Right atrium auricular region (tissue), 2 donors: ENCODE results near the gene PTPRN2. TPM values are rescaled to one million over a fixed set of nuclear protein-coding genes. Genes with fewer than 3 reads are reported as not detected.

Source experiments
- DNase-seq: peaks from one replicate; pipeline ENCODE4 v3.0.0-alpha.2; 2019; ENCODE audit warnings: low spot score
- H3K27ac ChIP-seq, 2 donors: fragments of 200-600 bp; sonication (generic); 1 replicate in 1 of 2; 2 replicates in 1 of 2; pipeline ENCODE4 v1.5.1; 2016 to 2019
- H3K27me3 ChIP-seq, 2 donors: fragments of 200-600 bp; sonication (generic); one replicate each; pipeline versions ENCODE4 v1.5.1 to v1.6.0; 2017 to 2019
- H3K36me3 ChIP-seq: fragments of 200-600 bp; sonication (generic); one replicate; pipeline ENCODE4 v1.5.1; 2016
- H3K4me1 ChIP-seq, 2 donors: fragments of 200-600 bp; sonication (generic); one replicate each; pipeline versions ENCODE4 v1.5.1 to v1.6.0; 2017 to 2019
- H3K4me3 ChIP-seq, 2 donors: fragments of 200-600 bp; sonication (generic); 1 replicate in 1 of 2; 2 replicates in 1 of 2; pipeline ENCODE4 v1.5.1; 2017 to 2019; ENCODE audit warnings: mild to moderate bottlenecking in 1 of 2, moderate library complexity in 1 of 2
- H3K9me3 ChIP-seq, 2 donors: fragments of 200-600 bp; sonication (generic); one replicate each; pipeline ENCODE4 v1.5.1; 2019
- total RNA-seq, 2 donors: library from RNA; depleted of rRNA; stranded (reverse); fragments of >200 nt; gene quantifications; one replicate each; pipeline ENCODE4 v1.1.0, GENCODE V29; 2016
- TF ChIP-seq, protein P1 (sequence below), 2 donors: fragments of 200-600 bp; sonication (generic); IDR thresholded peaks; one replicate each; pipeline ENCODE4 v1.5.1; 2019; ENCODE audit warnings: antibody characterized with exemption in 2 of 2

The PTPRN2 gene
- total RNA-seq, 2 donors from 2014 or later = 2.6 to 2.7 TPM

DNA sequence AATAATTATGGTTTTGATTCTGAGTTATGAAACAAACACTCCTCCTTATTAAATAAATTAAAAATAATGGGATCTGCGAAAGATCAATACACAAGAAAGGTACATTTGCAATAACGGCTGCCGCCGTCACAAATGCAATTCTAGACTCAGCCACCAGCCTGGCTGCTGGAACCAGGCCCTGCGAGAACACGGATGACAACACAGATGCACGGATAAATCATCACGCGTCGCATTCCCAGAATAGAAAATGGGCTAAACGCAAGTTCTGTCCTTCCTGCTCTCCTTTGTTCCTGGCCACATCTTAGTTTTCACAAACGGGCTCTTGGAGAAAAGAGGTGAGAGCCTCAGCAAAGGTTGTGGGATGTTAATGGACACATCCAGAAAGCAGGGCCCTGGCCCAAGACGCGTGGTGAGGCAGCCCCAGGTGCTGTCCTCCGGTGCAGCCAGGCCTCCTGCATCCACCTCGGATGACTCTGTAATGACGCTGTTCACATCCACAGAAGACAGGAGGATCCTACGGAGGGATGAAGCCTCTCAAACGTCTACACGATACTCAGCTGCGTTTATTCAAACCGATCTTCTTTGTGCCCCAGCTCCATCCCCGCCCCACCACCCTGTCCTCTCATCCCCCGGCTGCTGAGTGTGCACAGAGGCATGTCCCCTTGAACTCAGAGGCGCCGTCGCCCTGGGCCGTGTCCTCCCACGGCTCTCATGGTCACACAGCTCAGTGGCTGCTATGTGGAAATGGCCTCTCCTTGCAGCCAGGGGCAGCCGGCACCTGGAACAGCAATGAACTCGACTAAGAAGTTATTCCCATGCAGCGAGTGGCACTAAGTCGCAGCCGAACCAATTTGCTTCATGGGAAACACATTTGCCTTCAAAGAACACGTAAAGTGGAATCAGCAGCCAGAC is 197.9 kb downstream of the PTPRN2 start:
- no peaks in the 10 kb centered on the region for H3K27me3 ChIP-seq
- no peak overlapping the region for H3K27ac ChIP-seq
- no peaks in the 10 kb centered on the region for H3K4me1 ChIP-seq
- H3K36me3 ChIP-seq = no peaks in the 10 kb centered on the region
- TF ChIP-seq, protein P1, sequence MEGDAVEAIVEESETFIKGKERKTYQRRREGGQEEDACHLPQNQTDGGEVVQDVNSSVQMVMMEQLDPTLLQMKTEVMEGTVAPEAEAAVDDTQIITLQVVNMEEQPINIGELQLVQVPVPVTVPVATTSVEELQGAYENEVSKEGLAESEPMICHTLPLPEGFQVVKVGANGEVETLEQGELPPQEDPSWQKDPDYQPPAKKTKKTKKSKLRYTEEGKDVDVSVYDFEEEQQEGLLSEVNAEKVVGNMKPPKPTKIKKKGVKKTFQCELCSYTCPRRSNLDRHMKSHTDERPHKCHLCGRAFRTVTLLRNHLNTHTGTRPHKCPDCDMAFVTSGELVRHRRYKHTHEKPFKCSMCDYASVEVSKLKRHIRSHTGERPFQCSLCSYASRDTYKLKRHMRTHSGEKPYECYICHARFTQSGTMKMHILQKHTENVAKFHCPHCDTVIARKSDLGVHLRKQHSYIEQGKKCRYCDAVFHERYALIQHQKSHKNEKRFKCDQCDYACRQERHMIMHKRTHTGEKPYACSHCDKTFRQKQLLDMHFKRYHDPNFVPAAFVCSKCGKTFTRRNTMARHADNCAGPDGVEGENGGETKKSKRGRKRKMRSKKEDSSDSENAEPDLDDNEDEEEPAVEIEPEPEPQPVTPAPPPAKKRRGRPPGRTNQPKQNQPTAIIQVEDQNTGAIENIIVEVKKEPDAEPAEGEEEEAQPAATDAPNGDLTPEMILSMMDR (IDR thresholded peaks at IDR 0.05) = no peak
- H3K9me3 ChIP-seq = no peaks in the 10 kb centered on the region
- H3K4me3 ChIP-seq = no peak overlapping the region
- no peak for DNase-seq

DNA sequence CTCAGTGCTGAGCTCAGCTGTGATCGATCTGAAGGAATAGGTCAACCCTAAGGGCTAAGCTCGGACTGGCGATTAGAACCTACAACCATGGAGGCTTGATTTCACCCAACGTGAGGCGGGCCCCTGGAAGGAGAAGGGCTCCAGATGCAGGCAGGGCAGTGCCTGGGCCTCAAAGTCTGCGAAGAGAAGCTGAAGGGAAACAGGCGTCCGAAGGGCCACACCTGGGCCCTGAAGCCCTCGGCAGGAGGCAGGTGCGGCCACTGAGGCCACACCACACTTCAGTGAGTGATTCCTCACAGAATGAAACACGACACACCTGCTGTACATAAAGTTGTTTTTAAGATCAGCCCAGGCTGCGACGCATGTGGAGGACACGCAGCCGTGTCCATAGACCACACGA is 198.7 kb downstream of the PTPRN2 start:
- H3K4me3 ChIP-seq = no peak overlapping the region
- DNase-seq = no peak
- H3K4me1 ChIP-seq = no peaks in the 10 kb centered on the region
- TF ChIP-seq, protein P1 (IDR thresholded peaks at IDR 0.05) = no peak
- no peak overlapping the region for H3K27ac ChIP-seq
- H3K9me3 ChIP-seq = no peaks in the 10 kb centered on the region
- no peaks in the 10 kb centered on the region for H3K27me3 ChIP-seq
- H3K36me3 ChIP-seq = no peaks in the 10 kb centered on the region

DNA sequence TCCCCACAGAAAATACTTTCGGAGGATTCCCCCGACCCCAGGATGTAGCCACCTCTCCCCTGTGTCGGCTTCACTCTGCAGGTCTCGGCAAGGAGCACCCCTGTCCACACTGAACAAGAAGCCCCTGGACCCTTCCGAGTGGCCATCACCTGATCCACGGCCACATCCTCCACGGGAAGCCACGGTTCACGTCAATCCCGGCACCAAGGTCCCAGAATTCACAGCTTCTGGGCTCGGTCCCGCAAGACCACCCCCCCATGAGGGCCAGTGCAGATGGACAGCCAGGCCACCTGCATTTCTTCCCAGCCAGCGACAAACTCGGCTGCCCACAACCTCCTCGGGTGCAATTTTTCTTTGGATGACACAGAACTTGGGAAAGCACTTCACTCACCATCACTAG is 199.6 kb downstream of the PTPRN2 start:
- Histone ChIP-seq H3K4me1 (no peaks in the 10 kb centered on the region), H3K36me3 (no peaks in the 10 kb centered on the region), H3K27me3 (no peaks in the 10 kb centered on the region), H3K9me3 (no peaks in the 10 kb centered on the region), H3K4me3 (no peak overlapping the region), H3K27ac (no peak overlapping the region)
- TF ChIP-seq, protein P1 (IDR thresholded peaks at IDR 0.05) = no peak
- no peak for DNase-seq

DNA sequence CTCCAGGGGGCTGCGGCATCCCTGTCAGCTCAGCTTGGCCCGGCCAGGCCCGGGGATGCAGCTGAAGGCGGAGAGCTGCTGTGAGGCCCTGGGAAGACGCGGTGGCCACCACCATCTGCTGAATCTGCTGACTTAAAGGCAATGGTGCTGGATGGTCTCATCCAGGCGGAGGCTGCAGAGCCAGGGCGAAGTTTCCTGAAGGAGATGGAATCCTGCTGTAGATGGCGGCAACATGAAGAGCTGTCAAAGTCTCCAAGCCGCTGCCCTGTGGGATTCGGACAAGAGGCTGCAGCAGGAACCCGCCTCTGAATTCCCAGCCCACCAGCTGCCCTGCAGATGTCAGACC is 200.1 kb downstream of the PTPRN2 start:
- Histone ChIP-seq H3K27me3 (no peaks in the 10 kb centered on the region), H3K4me3 (no peak overlapping the region), H3K4me1 (no peaks in the 10 kb centered on the region), H3K36me3 (no peaks in the 10 kb centered on the region), H3K9me3 (no peaks in the 10 kb centered on the region), H3K27ac (no peak overlapping the region)
- DNase-seq = no peak
- TF ChIP-seq, protein P1 (IDR thresholded peaks at IDR 0.05) = no peak

DNA sequence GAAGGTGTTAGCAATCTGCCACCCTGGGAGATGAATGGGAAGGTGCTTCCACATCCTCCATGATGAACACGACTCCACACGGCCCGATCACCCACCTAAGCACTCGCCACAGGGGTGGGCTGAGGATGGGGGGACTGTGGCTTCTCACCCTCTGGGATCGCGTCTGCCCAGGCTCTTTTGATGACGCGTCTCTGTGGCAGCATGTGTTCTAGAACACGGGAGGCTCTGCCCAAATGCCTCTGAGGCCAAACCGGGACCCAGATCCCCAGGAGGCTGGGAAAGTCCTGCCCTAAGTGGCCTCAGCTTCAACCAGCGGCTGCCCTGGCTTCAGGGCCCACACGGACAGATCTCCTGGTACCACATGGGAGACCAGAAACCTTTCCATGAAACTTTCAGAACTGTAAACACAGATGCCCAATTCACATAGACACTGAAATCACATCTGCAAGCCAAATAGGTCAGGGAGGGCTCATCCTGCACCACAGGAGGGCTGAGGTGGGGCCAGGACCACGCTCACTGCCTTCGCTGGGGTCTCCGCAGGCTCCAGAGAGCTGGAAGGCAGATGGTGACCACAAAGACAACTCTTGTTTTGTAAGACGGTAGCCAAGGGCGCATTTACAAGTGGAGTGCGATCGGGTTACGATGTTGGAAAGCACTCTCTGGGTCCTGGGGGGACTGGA is 200.6 kb downstream of the PTPRN2 start:
- H3K27me3 ChIP-seq = no peaks in the 10 kb centered on the region
- no peak for DNase-seq

More for the DNA sequence above, 200.6 kb downstream of the PTPRN2 start:
- no peak overlapping the region for H3K27ac ChIP-seq
- H3K4me3 ChIP-seq = no peak overlapping the region
- no peaks in the 10 kb centered on the region for H3K36me3 ChIP-seq
- TF ChIP-seq, protein P1 (IDR thresholded peaks at IDR 0.05) = no peak
- no peaks in the 10 kb centered on the region for H3K4me1 ChIP-seq
- H3K9me3 ChIP-seq = no peaks in the 10 kb centered on the region
